ENCODE data around the gene BBS10. TPM values are rescaled to one million over a fixed set of nuclear protein-coding genes. Genes with fewer than 3 reads are reported as not detected.
"Not testable (repeated sequence)": the region's sequence is repeated elsewhere in the genome, so short reads cannot be mapped to it uniquely, and the experiment has no call there.

BBS10 gene
- total RNA-seq, result 17.2 and 19.9 TPM in 2 replicates
- 7.4 TPM for polyA plus RNA-seq (2012)

- DNase-seq (ENCODE audit: low read depth), result peak; percentile 93
Measured at GRCh38 chr12:76348079-76348901, at the start of gene BBS10. Gene BBS10 (minus strand): TSS chr12:76348415. CDS start chr12:76348358, 57 bp downstream.

GRCh38 chr12:76391461-76391860 is 43.2 kb upstream of the BBS10 start:
- no peak for DNase-seq (ENCODE audit: low read depth)

GRCh38 chr12:76387614-76388013 is 39.4 kb upstream of the BBS10 start:
- no peak for DNase-seq (ENCODE audit: low read depth)

- no peak for DNase-seq (ENCODE audit: low read depth)
Measured at GRCh38 chr12:76384560-76384959, 36.3 kb upstream of the BBS10 start.

- no peak for DNase-seq (ENCODE audit: low read depth)
Measured at GRCh38 chr12:76383988-76384387, 35.8 kb upstream of the BBS10 start.

GRCh38 chr12:76379261-76379660 is 31.0 kb upstream of the BBS10 start:
- DNase-seq (ENCODE audit: low read depth), result no peak

- DNase-seq (ENCODE audit: low read depth), result not testable (repeated sequence)
Measured at GRCh38 chr12:76376876-76377275, 28.7 kb upstream of the BBS10 start.

- DNase-seq (ENCODE audit: low read depth), result no peak
Measured at GRCh38 chr12:76375939-76376338, 27.7 kb upstream of the BBS10 start.

GRCh38 chr12:76375470-76375869 is 27.3 kb upstream of the BBS10 start:
- DNase-seq (ENCODE audit: low read depth), result no peak

- DNase-seq (ENCODE audit: low read depth), result no peak
Measured at GRCh38 chr12:76374386-76375020, 26.3 kb upstream of the BBS10 start.

- DNase-seq (ENCODE audit: low read depth), result no peak
Measured at GRCh38 chr12:76368230-76368629, 20.0 kb upstream of the BBS10 start.

GRCh38 chr12:76366163-76366562 is 17.9 kb upstream of the BBS10 start:
- DNase-seq (ENCODE audit: low read depth), result no peak

- not testable (repeated sequence) for DNase-seq (ENCODE audit: low read depth)
Measured at GRCh38 chr12:76364131-76364530, 15.9 kb upstream of the BBS10 start.

- no peak for DNase-seq (ENCODE audit: low read depth)
Measured at GRCh38 chr12:76360316-76360715, 12.1 kb upstream of the BBS10 start.

GRCh38 chr12:76356071-76356470 is 7.9 kb upstream of the BBS10 start:
- no peak for DNase-seq (ENCODE audit: low read depth)

GRCh38 chr12:76346798-76347420 is 1.3 kb downstream of the BBS10 start:
- DNase-seq (ENCODE audit: low read depth), result peak; percentile 76

GRCh38 chr12:76346236-76346635 is 2.0 kb downstream of the BBS10 start:
- DNase-seq (ENCODE audit: low read depth), result no peak

GRCh38 chr12:76345569-76345968 is 2.6 kb downstream of the BBS10 start:
- DNase-seq (ENCODE audit: low read depth), result no peak

GRCh38 chr12:76341436-76342030 is 6.7 kb downstream of the BBS10 start:
- no peak for DNase-seq (ENCODE audit: low read depth)

GRCh38 chr12:76340680-76341435 is 7.4 kb downstream of the BBS10 start:
- peak; percentile 35 for DNase-seq (ENCODE audit: low read depth)

GRCh38 chr12:76337583-76337982 is 10.6 kb downstream of the BBS10 start:
- DNase-seq (ENCODE audit: low read depth), result peak; percentile 20

Data from myocyte (in vitro differentiated cells).